CD4-positive, alpha-beta T cell treated with Interleukin-15 for 1 hour (primary cell): ENCODE data around the gene IAPP.
"Not testable (repeated sequence)": the region's sequence is repeated elsewhere in the genome, so short reads cannot be mapped to it uniquely, and the experiment has no call there.

ENCODE experiments used
- DNase-seq: peaks from one replicate; pipeline ENCODE4 v3.0.0-alpha.2; 2020

The IAPP gene

GRCh38 chr12:21381320-21381719 is 8.6 kb downstream of the IAPP start:
- not testable (repeated sequence) for DNase-seq

- DNase-seq: no peak
These were observed 11.6 kb downstream of the IAPP start for GRCh38 chr12:21384261-21384660.

- DNase-seq: no peak
These were observed 14.5 kb downstream of the IAPP start for GRCh38 chr12:21387174-21387573.

- no peak for DNase-seq
These were observed 19.7 kb downstream of the IAPP start for GRCh38 chr12:21392384-21392783.

GRCh38 chr12:21394828-21395626 is 22.3 kb downstream of the IAPP start:
- not testable (repeated sequence) for DNase-seq

GRCh38 chr12:21413369-21414277 is 40.9 kb downstream of the IAPP start:
- no peak for DNase-seq

GRCh38 chr12:21416511-21417121 is 43.9 kb downstream of the IAPP start:
- no peak for DNase-seq

GRCh38 chr12:21418398-21418797 is 45.7 kb downstream of the IAPP start:
- not testable (repeated sequence) for DNase-seq

- DNase-seq: not testable (repeated sequence)
These were observed 46.5 kb downstream of the IAPP start for GRCh38 chr12:21419009-21419699.

GRCh38 chr12:21428241-21428640 is 55.5 kb downstream of the IAPP start:
- DNase-seq: no peak
